GM19397 (cell line): ENCODE measurements around the gene CDH23.

Experiments
- ATAC-seq: cut with Tn5 transposase; IDR thresholded peaks from one replicate; pipeline ENCODE4 v1.9.1; 2021; ENCODE audit warnings: mild to moderate bottlenecking, moderate library complexity; ENCODE audit not compliant: unreplicated experiment

CDH23 gene

DNA sequence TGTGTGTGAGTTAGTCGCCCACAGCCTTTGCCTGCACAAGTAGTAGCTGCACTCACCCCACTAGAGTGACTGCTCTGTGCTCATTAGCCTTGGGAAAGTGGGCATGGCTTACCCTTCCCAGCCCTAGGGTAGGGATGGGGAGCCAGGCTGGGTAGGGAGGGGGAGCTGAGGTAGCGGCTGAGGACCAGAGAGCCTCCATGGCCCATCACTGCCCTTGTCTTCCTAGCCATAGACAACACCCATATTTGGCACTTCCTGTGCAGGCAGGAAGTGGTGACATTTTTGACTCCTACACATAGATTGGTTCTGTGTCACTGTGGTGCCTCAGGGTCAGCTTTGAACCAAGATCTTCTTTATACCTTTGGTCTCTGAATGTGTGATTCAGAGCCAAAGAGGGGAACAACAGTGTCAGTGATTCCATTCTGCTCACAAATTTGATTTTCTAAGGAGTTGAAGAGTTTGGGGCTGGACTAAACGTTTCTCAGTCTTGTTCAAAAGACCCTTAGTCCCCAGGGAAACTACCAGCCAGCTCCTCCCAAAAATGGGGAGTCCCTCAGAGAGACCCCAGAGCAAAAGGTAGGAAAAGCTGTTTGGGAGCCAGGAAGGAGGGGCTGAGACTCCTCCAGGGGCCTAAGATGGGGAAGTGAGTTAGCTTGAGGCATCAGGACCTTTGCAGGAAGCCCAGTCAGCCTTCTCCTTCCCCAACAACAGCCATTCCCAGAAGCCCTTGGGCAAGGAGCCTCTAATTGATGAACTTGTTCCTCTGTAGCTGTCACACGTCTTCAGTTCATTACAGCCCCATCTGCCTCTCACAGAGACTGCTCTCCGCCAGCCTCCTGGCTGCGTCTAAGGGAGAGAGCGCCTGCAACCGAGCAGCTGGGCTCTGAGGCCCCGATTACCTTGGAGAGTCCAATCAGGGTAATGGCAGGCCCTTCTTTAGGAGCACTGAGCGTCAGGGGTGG is 135.0 kb downstream of the CDH23 start:
- ATAC-seq: no peak

- no peak for ATAC-seq
Observed at GRCh38 chr10:71532878-71533277, 136.2 kb downstream of the CDH23 start.

DNA sequence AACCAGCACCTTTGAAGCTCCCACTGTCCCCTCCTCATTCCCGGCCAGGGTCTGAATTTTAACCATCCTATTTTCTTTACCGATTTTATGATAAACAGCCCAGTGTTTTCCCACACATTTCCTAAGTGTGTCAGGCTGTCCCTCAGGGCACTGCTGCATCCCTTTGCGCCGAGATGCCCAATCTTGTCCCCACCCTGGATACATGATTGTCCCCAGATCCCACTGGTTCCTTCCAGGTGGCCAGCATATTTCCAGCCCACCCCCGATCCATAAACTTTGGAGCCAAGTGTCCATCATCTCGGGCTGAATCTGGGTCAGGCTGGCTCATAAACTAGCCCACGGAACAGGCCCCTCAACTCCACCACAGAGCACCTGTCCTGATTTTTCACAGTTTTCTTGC is 137.2 kb downstream of the CDH23 start:
- no peak for ATAC-seq

DNA sequence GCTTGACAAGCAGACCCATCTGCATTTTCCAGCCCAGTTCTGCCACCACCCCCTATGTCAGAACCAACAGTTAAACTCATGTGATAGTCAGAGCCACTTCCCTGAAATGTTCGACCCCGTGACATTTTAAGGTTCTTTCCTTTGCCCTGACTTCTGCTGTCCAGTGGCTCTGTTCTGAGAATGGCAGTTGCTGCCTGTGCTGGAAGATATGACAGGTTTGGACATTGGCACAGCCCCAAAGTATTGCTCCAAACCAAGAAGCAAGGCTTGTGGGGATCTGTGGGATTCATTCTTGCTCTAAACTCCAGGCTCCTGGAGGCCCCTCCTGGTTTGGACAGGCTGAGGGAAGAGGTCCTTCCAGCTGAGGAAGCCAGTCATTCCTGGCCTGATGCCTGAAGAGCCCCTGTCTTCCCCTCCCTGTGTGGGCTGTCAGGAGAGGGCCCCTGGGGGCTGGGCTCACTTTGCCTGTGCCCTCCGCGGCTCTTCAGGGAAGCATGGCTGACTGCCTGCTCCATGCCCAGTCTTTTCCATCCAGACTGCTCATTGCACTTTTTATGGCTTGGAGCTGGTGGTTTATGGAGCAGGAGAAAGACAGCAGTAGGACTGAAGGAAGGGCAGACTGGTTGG is 138.0 kb downstream of the CDH23 start:
- ATAC-seq: no peak

- ATAC-seq: no peak
Observed at GRCh38 chr10:71536332-71536731, 139.6 kb downstream of the CDH23 start.

- no peak for ATAC-seq
Observed at GRCh38 chr10:71537125-71537524, 140.4 kb downstream of the CDH23 start.

GRCh38 chr10:71537681-71538080 is 141.0 kb downstream of the CDH23 start:
- ATAC-seq: no peak

- ATAC-seq: no peak
Observed at GRCh38 chr10:71538608-71539260, 142.0 kb downstream of the CDH23 start.

DNA sequence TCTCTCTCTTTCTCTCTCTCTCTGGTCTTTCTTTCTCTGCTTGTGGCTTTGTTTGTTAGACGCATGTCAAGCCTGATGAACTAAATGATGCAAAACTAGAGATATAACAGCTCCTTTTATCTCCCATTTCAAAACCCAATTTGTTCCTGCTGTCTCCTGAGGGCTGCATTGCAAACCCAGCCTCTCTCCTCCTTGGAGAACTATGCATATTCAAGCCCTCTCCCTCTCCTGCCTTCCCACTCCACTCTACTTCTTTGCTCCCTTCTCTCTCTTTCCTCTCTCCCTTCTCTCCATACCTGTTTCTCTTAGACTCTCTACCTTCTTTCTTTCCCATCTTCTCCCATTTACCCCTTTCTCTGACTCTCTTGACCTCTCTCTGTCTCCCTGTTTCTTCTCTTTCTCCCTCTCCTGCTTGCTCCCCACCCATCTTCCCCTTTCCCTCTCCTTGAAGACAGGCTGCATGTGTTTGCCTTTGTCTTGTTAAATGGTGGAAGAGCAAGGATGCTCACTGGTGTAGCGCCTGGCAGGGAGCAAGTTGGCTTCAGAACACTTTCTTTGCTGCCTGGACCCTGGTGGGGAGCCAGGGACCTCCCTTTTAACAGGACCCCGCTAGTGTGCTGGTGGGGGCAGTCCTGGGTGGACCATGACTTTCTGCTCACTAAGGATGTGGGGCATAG is 142.9 kb downstream of the CDH23 start:
- ATAC-seq: no peak

- ATAC-seq: no peak
Observed at GRCh38 chr10:71542478-71542877, 145.8 kb downstream of the CDH23 start.

DNA sequence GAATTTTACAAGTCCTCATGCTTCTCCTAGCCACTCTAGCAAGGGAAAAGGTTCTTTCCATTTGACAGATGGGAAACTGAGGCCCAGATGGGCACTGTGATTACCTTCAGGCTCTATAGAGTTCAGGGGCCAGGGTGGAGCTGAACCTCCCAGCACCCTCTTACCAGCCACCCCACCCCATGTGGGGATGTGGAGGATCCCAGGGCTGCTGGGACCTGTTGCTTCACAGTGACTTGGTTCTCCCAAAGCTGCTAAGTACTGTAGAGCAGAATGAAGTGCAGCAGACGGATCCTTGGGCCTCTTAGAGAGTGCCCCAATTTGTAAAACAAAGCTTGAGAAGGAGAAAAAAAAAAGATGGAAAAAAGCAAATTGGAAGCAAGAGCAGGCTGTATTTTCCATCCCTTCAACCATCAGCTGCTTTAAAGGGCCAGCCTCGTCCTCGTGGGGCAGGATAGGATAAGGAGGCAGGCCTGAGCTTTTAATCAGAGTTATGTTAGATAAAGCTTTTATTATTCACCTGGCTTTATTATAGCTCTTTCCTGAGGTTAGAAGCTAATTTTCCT is 147.0 kb downstream of the CDH23 start:
- ATAC-seq: no peak

- no peak for ATAC-seq
Observed at GRCh38 chr10:71545001-71545400, 148.3 kb downstream of the CDH23 start.

DNA sequence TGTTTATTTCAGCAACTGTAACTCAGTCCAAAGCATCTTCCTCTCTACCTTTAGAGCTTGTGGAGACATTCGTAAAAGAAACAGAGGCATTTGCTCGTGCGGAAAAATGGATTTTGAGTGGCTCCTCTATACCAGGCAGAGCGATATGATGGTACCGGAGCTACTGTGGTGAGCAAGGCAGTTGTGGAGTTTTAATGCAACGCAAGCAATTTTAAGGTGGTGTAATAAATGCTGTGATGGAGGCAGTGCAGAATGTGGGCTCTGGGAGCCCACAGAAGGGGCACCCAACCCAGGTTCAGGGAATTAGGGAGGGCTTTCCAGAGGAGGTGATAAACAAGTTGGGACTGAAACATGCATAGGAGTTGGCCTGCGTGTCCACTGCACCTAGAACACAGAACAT is 149.5 kb downstream of the CDH23 start:
- ATAC-seq: no peak

- ATAC-seq: no peak
Observed at GRCh38 chr10:71547312-71547711, 150.6 kb downstream of the CDH23 start.

GRCh38 chr10:71547876-71548846 is 151.4 kb downstream of the CDH23 start:
- no peak for ATAC-seq

- no peak for ATAC-seq
Observed at GRCh38 chr10:71549766-71550533, 153.2 kb downstream of the CDH23 start.

- ATAC-seq: no peak
Observed at GRCh38 chr10:71550628-71551027, 153.9 kb downstream of the CDH23 start.

DNA sequence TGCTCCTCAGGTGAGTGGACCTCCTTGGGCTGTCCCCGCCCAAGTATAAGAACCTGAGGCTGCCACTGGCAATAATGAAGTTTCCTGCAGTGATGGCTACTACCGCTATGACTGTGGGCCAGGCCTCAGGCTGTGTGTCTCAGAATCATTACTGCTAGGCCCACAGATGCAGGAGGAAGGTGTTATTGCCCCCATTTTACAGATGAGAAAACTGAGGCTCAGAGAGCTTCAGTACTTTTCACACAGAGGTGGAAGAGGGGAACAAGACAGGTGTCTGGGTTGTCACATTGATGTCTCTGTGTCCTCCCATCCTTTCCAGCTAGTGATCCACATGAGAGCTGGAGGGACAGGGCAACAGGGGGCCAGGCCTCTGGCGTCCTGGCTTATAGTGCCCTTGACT is 155.2 kb downstream of the CDH23 start:
- ATAC-seq: no peak

GRCh38 chr10:71553432-71553831 is 156.7 kb downstream of the CDH23 start:
- ATAC-seq: no peak
